CD14-positive monocyte (primary cell): ENCODE data around the gene RASAL2. TPM values are rescaled to one million over a fixed set of nuclear protein-coding genes. Genes with fewer than 3 reads are reported as not detected.
A peak's percentile ranks its signal among the peaks of the same experiment; 100 is the strongest.

Experiments used
- DNase-seq, 3 donors: peaks; one replicate each; pipeline ENCODE4 v3.0.0-alpha.2; 2011 to 2022
- H2AFZ ChIP-seq: 2 replicates; pipeline ENCODE4 v1.6.0; 2012; ENCODE audit warnings: mild to moderate bottlenecking, low read depth, low read length, inconsistent platforms; ENCODE audit not compliant: insufficient read depth, poor library complexity, severe bottlenecking
- H3K27ac ChIP-seq, 2 donors: 1 replicate in 1 of 2; 2 replicates in 1 of 2; pipeline ENCODE4 v1.5.1; 2012 to 2013; ENCODE audit warnings: low read length in 2 of 2, control low read depth in 1 of 2, inconsistent platforms in 1 of 2, low read depth in 1 of 2, mild to moderate bottlenecking in 1 of 2
- H3K27me3 ChIP-seq, 2 donors: one replicate each; pipeline versions ENCODE4 v1.6.0 to v1.6.1; 2011 to 2013; ENCODE audit warnings: low read length in 2 of 2; ENCODE audit not compliant: control insufficient read depth in 2 of 2, insufficient read depth in 2 of 2
- H3K36me3 ChIP-seq, 2 donors: replicated peaks in 1 of 2; 1 replicate in 1 of 2; 2 replicates in 1 of 2; pipeline versions ENCODE4 v1.5.1 to v1.6.1; 2012 to 2013; ENCODE audit warnings: low read length in 2 of 2, control low read depth in 1 of 2, inconsistent platforms in 1 of 2, mild to moderate bottlenecking in 1 of 2; ENCODE audit not compliant: insufficient read depth in 2 of 2, control insufficient read depth in 1 of 2
- H3K4me1 ChIP-seq, 2 donors: 1 replicate in 1 of 2; 2 replicates in 1 of 2; pipeline versions ENCODE4 v1.5.1 to v1.6.1; 2012 to 2013; ENCODE audit warnings: low read length in 2 of 2, control low read depth in 1 of 2, inconsistent platforms in 1 of 2, mild to moderate bottlenecking in 1 of 2, moderate library complexity in 1 of 2; ENCODE audit not compliant: insufficient read depth in 2 of 2, control insufficient read depth in 1 of 2
- H3K4me2 ChIP-seq: replicated peaks from 2 replicates; pipeline ENCODE3; 2012; ENCODE audit warnings: low read length, moderate library complexity, mild to moderate bottlenecking; ENCODE audit not compliant: poor library complexity, severe bottlenecking; ENCODE audit errors: extremely low read depth
- H3K4me3 ChIP-seq, 3 experiments: fragments of 200-600 bp in 1 of 3; sonication (generic) in 1 of 3; replicated peaks in 1 of 3; 1 replicate in 2 of 3; 2 replicates in 1 of 3; pipeline ENCODE4 v1.5.1; 2011 to 2013; ENCODE audit warnings: low read length in 3 of 3, mild to moderate bottlenecking in 3 of 3, control low read depth in 2 of 3, low read depth in 2 of 3, inconsistent platforms in 1 of 3, moderate library complexity in 1 of 3
- H3K79me2 ChIP-seq: 2 replicates; pipeline ENCODE4 v1.6.0; 2012; ENCODE audit warnings: mild to moderate bottlenecking, control low read depth, inconsistent platforms, low read length, moderate library complexity; ENCODE audit not compliant: insufficient read depth
- H3K9ac ChIP-seq: 2 replicates; pipeline ENCODE4 v1.6.0; 2017; ENCODE audit warnings: low read length, mild to moderate bottlenecking; ENCODE audit not compliant: insufficient read depth, poor library complexity, severe bottlenecking
- H3K9me3 ChIP-seq, 2 donors: replicated peaks in 1 of 2; 1 replicate in 1 of 2; 2 replicates in 1 of 2; pipeline versions ENCODE4 v1.5.1 to v1.6.1; 2012 to 2013; ENCODE audit warnings: low read length in 2 of 2, control low read depth in 1 of 2; ENCODE audit not compliant: control insufficient read depth in 1 of 2, insufficient read depth in 1 of 2
- H4K20me1 ChIP-seq: 2 replicates; pipeline ENCODE4 v1.6.0; 2012; ENCODE audit warnings: mild to moderate bottlenecking, low read length, control low read depth, moderate library complexity; ENCODE audit not compliant: insufficient read depth
- H3K27ac Mint-ChIP-seq, 7 donors: one replicate each; pipeline ENCODE4 v1.8.0; 2020; ENCODE audit warnings: mild to moderate bottlenecking in 7 of 7, mixed read lengths in 7 of 7, moderate library complexity in 6 of 7, inconsistent platforms in 2 of 7
- H3K27me3 Mint-ChIP-seq, 3 donors: one replicate each; pipeline ENCODE4 v1.8.0; 2021 to 2022; ENCODE audit warnings: low read depth in 3 of 3, mild to moderate bottlenecking in 3 of 3, mixed read lengths in 3 of 3, moderate library complexity in 3 of 3, inconsistent platforms in 1 of 3
- H3K36me3 Mint-ChIP-seq, 2 donors: one replicate each; pipeline ENCODE4 v1.8.0; 2020; ENCODE audit warnings: mixed read lengths in 2 of 2, inconsistent platforms in 1 of 2, mild to moderate bottlenecking in 1 of 2
- H3K4me1 Mint-ChIP-seq: one replicate; pipeline ENCODE4 v1.8.0; 2020; ENCODE audit warnings: mild to moderate bottlenecking, mixed read lengths
- H3K4me3 Mint-ChIP-seq, 2 donors: one replicate each; pipeline ENCODE4 v1.8.0; 2020; ENCODE audit warnings: mild to moderate bottlenecking in 2 of 2, mixed read lengths in 2 of 2, moderate library complexity in 1 of 2
- H3K9me3 Mint-ChIP-seq, 7 donors: one replicate each; pipeline ENCODE4 v1.8.0; 2020 to 2022; ENCODE audit warnings: mixed read lengths in 7 of 7, mild to moderate bottlenecking in 6 of 7, moderate library complexity in 6 of 7, inconsistent platforms in 2 of 7
- WGBS: methylation state at CpG from one replicate; pipeline ENCODE4 v1.1.5; 2013; ENCODE audit warnings: missing lambda C conversion rate; ENCODE audit not compliant: insufficient coverage; 5-methylcytosine and 5-hydroxymethylcytosine counted together
- intact Hi-C, 2 donors: fragments of 100-400 bp; cut with micrococcal nuclease; formaldehyde crosslinking; loops; one replicate each; pipeline versions ENCODE4 v1.15.0 to v1.15.1; 2023
- polyA plus RNA-seq, 3 donors: library from polyadenylated mRNA; depleted of rRNA in 1 of 3; unstranded in 2 of 3; stranded (reverse) in 1 of 3; fragments of 300-500 nt in 2 of 3; fragments of >200 nt in 1 of 3; fragmentation: Illumina TruSeq in 2 of 3; gene quantifications; 1 replicate in 2 of 3; 2 replicates in 1 of 3; pipeline ENCODE4 v1.2.3, GENCODE V29; 2012 to 2021
- TF ChIP-seq, protein P1 (sequence below): fragments of 200-600 bp; IDR thresholded peaks from one replicate; pipeline ENCODE4 v1.8.0; 2022; ENCODE audit warnings: antibody characterized with exemption, mild to moderate bottlenecking

RASAL2 gene
- polyA plus RNA-seq, 3 donors = 0.15 to 1.00 (median 0.63) TPM

DNA sequence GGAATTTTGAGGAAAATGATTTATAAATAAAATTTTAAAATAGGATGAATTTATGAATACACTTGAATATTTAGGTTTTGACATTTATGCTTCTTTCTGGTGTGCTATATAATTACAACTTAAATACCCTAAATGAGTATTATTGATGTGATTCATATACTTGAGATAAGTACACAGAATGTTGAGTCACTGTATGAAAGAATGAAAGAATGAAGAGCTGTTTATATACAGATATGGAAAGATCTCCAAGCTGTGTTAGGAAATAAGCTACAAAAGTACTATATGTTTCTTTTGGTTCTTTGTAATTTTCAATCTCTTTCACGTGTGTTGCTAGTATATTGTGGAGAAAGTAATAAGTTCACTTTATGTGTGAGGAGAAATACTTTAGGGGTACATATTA, 147.2 kb downstream of the RASAL2 start:
- Histone ChIP-seq H3K9me3 (no peaks in the 10 kb centered on the region), H2AFZ (no peak overlapping the region), H3K36me3 (no peaks in the 10 kb centered on the region), H3K27me3 (no peaks in the 10 kb centered on the region), H3K79me2 (no peaks in the 10 kb centered on the region), H3K4me3 (no peak overlapping the region), H3K9ac (no peak overlapping the region), H3K4me2 (no peak overlapping the region), H4K20me1 (no peaks in the 10 kb centered on the region), H3K27ac (no peak overlapping the region), H3K4me1 (no peaks in the 10 kb centered on the region)
- Mint-ChIP-seq H3K27ac (no peak overlapping the region), H3K4me1 (no peaks in the 10 kb centered on the region), H3K4me3 (no peak overlapping the region), H3K36me3 (no peaks in the 10 kb centered on the region), H3K27me3 (peaks cover 0 to 2% (median 2%) of the 10 kb centered on the region in 3 donors), H3K9me3 (peaks cover 0 to 6% (median 2%) of the 10 kb centered on the region in 7 donors)
- intact Hi-C loops = no loop called here
- DNase-seq = no peak
- TF ChIP-seq, protein P1, sequence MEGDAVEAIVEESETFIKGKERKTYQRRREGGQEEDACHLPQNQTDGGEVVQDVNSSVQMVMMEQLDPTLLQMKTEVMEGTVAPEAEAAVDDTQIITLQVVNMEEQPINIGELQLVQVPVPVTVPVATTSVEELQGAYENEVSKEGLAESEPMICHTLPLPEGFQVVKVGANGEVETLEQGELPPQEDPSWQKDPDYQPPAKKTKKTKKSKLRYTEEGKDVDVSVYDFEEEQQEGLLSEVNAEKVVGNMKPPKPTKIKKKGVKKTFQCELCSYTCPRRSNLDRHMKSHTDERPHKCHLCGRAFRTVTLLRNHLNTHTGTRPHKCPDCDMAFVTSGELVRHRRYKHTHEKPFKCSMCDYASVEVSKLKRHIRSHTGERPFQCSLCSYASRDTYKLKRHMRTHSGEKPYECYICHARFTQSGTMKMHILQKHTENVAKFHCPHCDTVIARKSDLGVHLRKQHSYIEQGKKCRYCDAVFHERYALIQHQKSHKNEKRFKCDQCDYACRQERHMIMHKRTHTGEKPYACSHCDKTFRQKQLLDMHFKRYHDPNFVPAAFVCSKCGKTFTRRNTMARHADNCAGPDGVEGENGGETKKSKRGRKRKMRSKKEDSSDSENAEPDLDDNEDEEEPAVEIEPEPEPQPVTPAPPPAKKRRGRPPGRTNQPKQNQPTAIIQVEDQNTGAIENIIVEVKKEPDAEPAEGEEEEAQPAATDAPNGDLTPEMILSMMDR = no peak
- no CpG with 5 or more reads among the region's 1 CpG for WGBS

DNA sequence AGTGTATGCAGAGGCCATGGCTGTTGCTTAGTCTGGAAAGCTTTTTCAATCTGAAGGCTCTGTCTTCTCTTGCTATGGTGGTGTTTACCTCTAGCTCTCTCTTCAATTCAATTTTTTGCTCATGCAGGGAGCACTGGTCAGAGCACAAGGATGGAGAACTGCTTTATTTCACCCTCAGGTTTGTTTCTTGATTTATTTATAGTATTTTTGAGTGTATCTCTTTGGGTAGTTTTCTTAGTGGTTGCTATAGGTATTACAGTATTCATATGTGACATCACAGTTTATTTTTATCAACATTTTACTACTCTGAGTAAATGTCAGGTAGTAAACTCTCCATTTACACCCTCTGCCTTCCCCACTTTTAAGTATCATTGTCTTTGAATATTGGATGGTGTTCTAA, 147.9 kb downstream of the RASAL2 start:
- Mint-ChIP-seq H3K27ac (no peak overlapping the region), H3K4me3 (no peak overlapping the region)

More for the DNA sequence above, 147.9 kb downstream of the RASAL2 start:
- H3K27me3 Mint-ChIP-seq = peaks cover 0 to 2% (median 2%) of the 10 kb centered on the region in 3 donors
- Histone ChIP-seq H3K36me3 (no peaks in the 10 kb centered on the region), H2AFZ (no peak overlapping the region), H4K20me1 (no peaks in the 10 kb centered on the region), H3K4me3 (no peak overlapping the region), H3K27ac (no peak overlapping the region), H3K4me1 (no peaks in the 10 kb centered on the region), H3K27me3 (no peaks in the 10 kb centered on the region), H3K4me2 (no peak overlapping the region), H3K79me2 (no peaks in the 10 kb centered on the region), H3K9me3 (no peaks in the 10 kb centered on the region), H3K9ac (no peak overlapping the region)
- no peak for DNase-seq
- intact Hi-C loops = no loop called here
- TF ChIP-seq, protein P1 = peak; percentile 18
- H3K36me3 Mint-ChIP-seq = no peaks in the 10 kb centered on the region
- peaks cover under 1 to 7% (median 5%) of the 10 kb centered on the region in 7 donors for H3K9me3 Mint-ChIP-seq
- no peaks in the 10 kb centered on the region for H3K4me1 Mint-ChIP-seq
